ENCODE data around the gene ALG2.

The ALG2 gene

GRCh38 chr9:99190597-99191283 is 31.0 kb downstream of the ALG2 start:
- TF ChIP-seq POLR2AphosphoS5 (IDR thresholded peaks at IDR 0.05; ENCODE audit: borderline replicate concordance, low read depth, low read length): no peak
- no peak for TF ChIP-seq FOXP2 (optimal IDR thresholded peaks at IDR 0.05; ENCODE audit: control extremely low read depth, extremely low read length, insufficient read depth)
- TF ChIP-seq EZH2 (IDR thresholded peaks at IDR 0.05): no peak
- Histone ChIP-seq H3K36me3 (ENCODE audit: insufficient read depth, low read length) (no peaks in the 10 kb centered on the region), H3K9me3 (ENCODE audit: low read depth, low read length) (no peaks in the 10 kb centered on the region), H3K4me3 (no peak overlapping the region), H3K9ac (ENCODE audit: insufficient read length) (no peak overlapping the region), H3K27ac (no peak overlapping the region)
- no peak for DNase-seq (ENCODE audit: low read depth, low spot score)

GRCh38 chr9:99189887-99190596 is 31.7 kb downstream of the ALG2 start:
- no peak overlapping the region for H3K9ac ChIP-seq (ENCODE audit: insufficient read length)
- no peak for TF ChIP-seq POLR2AphosphoS5 (IDR thresholded peaks at IDR 0.05; ENCODE audit: borderline replicate concordance, low read depth, low read length)
- no peak for TF ChIP-seq FOXP2 (optimal IDR thresholded peaks at IDR 0.05; ENCODE audit: control extremely low read depth, extremely low read length, insufficient read depth)
- TF ChIP-seq EZH2 (IDR thresholded peaks at IDR 0.05): no peak
- H3K9me3 ChIP-seq (ENCODE audit: low read depth, low read length): no peaks in the 10 kb centered on the region
- no peak overlapping the region for H3K4me3 ChIP-seq
- no peak for DNase-seq (ENCODE audit: low read depth, low spot score)
- no peaks in the 10 kb centered on the region for H3K36me3 ChIP-seq (ENCODE audit: insufficient read depth, low read length)
- no peak overlapping the region for H3K27ac ChIP-seq

GRCh38 chr9:99189186-99189585 is 32.6 kb downstream of the ALG2 start:
- no peak for DNase-seq (ENCODE audit: low read depth, low spot score)
- no peaks in the 10 kb centered on the region for H3K36me3 ChIP-seq (ENCODE audit: insufficient read depth, low read length)
- H3K4me3 ChIP-seq: no peak overlapping the region
- no peaks in the 10 kb centered on the region for H3K9me3 ChIP-seq (ENCODE audit: low read depth, low read length)
- no peak overlapping the region for H3K9ac ChIP-seq (ENCODE audit: insufficient read length)
- H3K27ac ChIP-seq: no peak overlapping the region
- TF ChIP-seq EZH2 (IDR thresholded peaks at IDR 0.05): no peak
- no peak for TF ChIP-seq POLR2AphosphoS5 (IDR thresholded peaks at IDR 0.05; ENCODE audit: borderline replicate concordance, low read depth, low read length)
- no peak for TF ChIP-seq FOXP2 (optimal IDR thresholded peaks at IDR 0.05; ENCODE audit: control extremely low read depth, extremely low read length, insufficient read depth)

- H3K27ac ChIP-seq: no peak overlapping the region
- TF ChIP-seq EZH2 (IDR thresholded peaks at IDR 0.05): no peak
- no peak for TF ChIP-seq FOXP2 (optimal IDR thresholded peaks at IDR 0.05; ENCODE audit: control extremely low read depth, extremely low read length, insufficient read depth)
- no peak for TF ChIP-seq POLR2AphosphoS5 (IDR thresholded peaks at IDR 0.05; ENCODE audit: borderline replicate concordance, low read depth, low read length)
- H3K36me3 ChIP-seq (ENCODE audit: insufficient read depth, low read length): no peaks in the 10 kb centered on the region
- DNase-seq (ENCODE audit: low read depth, low spot score): no peak
- H3K4me3 ChIP-seq: no peak overlapping the region
- no peak overlapping the region for H3K9ac ChIP-seq (ENCODE audit: insufficient read length)
- H3K9me3 ChIP-seq (ENCODE audit: low read depth, low read length): no peaks in the 10 kb centered on the region
These were observed 34.4 kb downstream of the ALG2 start for GRCh38 chr9:99187311-99187710.

- TF ChIP-seq FOXP2 (optimal IDR thresholded peaks at IDR 0.05; ENCODE audit: control extremely low read depth, extremely low read length, insufficient read depth) (no peak), POLR2AphosphoS5 (IDR thresholded peaks at IDR 0.05; ENCODE audit: borderline replicate concordance, low read depth, low read length) (no peak), EZH2 (IDR thresholded peaks at IDR 0.05) (no peak)
- H3K9me3 ChIP-seq (ENCODE audit: low read depth, low read length): no peaks in the 10 kb centered on the region
- H3K36me3 ChIP-seq (ENCODE audit: insufficient read depth, low read length): no peaks in the 10 kb centered on the region
- no peak for DNase-seq (ENCODE audit: low read depth, low spot score)
- no peak overlapping the region for H3K4me3 ChIP-seq
- H3K27ac ChIP-seq: no peak overlapping the region
- H3K9ac ChIP-seq (ENCODE audit: insufficient read length): no peak overlapping the region
These were observed 35.8 kb downstream of the ALG2 start for GRCh38 chr9:99185934-99186333.

- Histone ChIP-seq H3K27ac (no peak overlapping the region), H3K9me3 (ENCODE audit: low read depth, low read length) (no peaks in the 10 kb centered on the region), H3K9ac (ENCODE audit: insufficient read length) (no peak overlapping the region), H3K36me3 (ENCODE audit: insufficient read depth, low read length) (no peaks in the 10 kb centered on the region), H3K4me3 (no peak overlapping the region)
- DNase-seq (ENCODE audit: low read depth, low spot score): no peak
- no peak for TF ChIP-seq POLR2AphosphoS5 (IDR thresholded peaks at IDR 0.05; ENCODE audit: borderline replicate concordance, low read depth, low read length)
These were observed 36.5 kb downstream of the ALG2 start for GRCh38 chr9:99185348-99185632.

GRCh38 chr9:99184475-99185347 is 37.0 kb downstream of the ALG2 start:
- no peak for TF ChIP-seq POLR2AphosphoS5 (IDR thresholded peaks at IDR 0.05; ENCODE audit: borderline replicate concordance, low read depth, low read length)
- TF ChIP-seq EZH2 (IDR thresholded peaks at IDR 0.05): no peak
- no peak for TF ChIP-seq FOXP2 (optimal IDR thresholded peaks at IDR 0.05; ENCODE audit: control extremely low read depth, extremely low read length, insufficient read depth)
- no peak overlapping the region for H3K9ac ChIP-seq (ENCODE audit: insufficient read length)
- no peaks in the 10 kb centered on the region for H3K36me3 ChIP-seq (ENCODE audit: insufficient read depth, low read length)
- no peaks in the 10 kb centered on the region for H3K9me3 ChIP-seq (ENCODE audit: low read depth, low read length)
- H3K4me3 ChIP-seq: no peak overlapping the region
- DNase-seq (ENCODE audit: low read depth, low spot score): peak; percentile 63
- H3K27ac ChIP-seq: no peak overlapping the region

GRCh38 chr9:99184110-99184474 is 37.6 kb downstream of the ALG2 start:
- Histone ChIP-seq H3K4me3 (no peak overlapping the region), H3K36me3 (ENCODE audit: insufficient read depth, low read length) (no peaks in the 10 kb centered on the region), H3K9me3 (ENCODE audit: low read depth, low read length) (no peaks in the 10 kb centered on the region), H3K27ac (no peak overlapping the region), H3K9ac (ENCODE audit: insufficient read length) (no peak overlapping the region)
- DNase-seq (ENCODE audit: low read depth, low spot score): no peak
- TF ChIP-seq FOXP2 (optimal IDR thresholded peaks at IDR 0.05; ENCODE audit: control extremely low read depth, extremely low read length, insufficient read depth) (no peak), POLR2AphosphoS5 (IDR thresholded peaks at IDR 0.05; ENCODE audit: borderline replicate concordance, low read depth, low read length) (no peak), EZH2 (IDR thresholded peaks at IDR 0.05) (no peak)
